H9 (cell line): Measurements from ENCODE around the gene HDAC6. TPM values are rescaled to one million over a fixed set of nuclear protein-coding genes. Genes with fewer than 3 reads are reported as not detected.

ENCODE experiments used
- DNase-seq: peaks from one replicate; pipeline ENCODE4 v3.0.0-alpha.2; 2017
- H2AFZ ChIP-seq: one replicate; pipeline ENCODE4 v1.6.1; 2013; ENCODE audit warnings: mild to moderate bottlenecking, low read length, control low read depth, moderate library complexity
- H2AK5ac ChIP-seq: 2 replicates; pipeline ENCODE4 v1.6.1; 2013; ENCODE audit warnings: low read length, control low read depth, mixed read lengths; ENCODE audit not compliant: insufficient read length
- H2BK120ac ChIP-seq: one replicate; pipeline ENCODE4 v1.6.1; 2013; ENCODE audit warnings: low read depth, mild to moderate bottlenecking, low read length, control low read depth, inconsistent platforms; ENCODE audit not compliant: poor library complexity, severe bottlenecking
- H2BK12ac ChIP-seq: 2 replicates; pipeline ENCODE4 v1.6.1; 2013; ENCODE audit warnings: low read length, control low read depth, mixed read lengths, low read depth; ENCODE audit not compliant: insufficient read length
- H2BK15ac ChIP-seq: 2 replicates; pipeline ENCODE4 v1.6.1; 2013; ENCODE audit warnings: low read depth, low read length, control low read depth
- H2BK20ac ChIP-seq: one replicate; pipeline ENCODE4 v1.6.1; 2013; ENCODE audit warnings: low read depth, mild to moderate bottlenecking, low read length, control low read depth, inconsistent platforms; ENCODE audit not compliant: poor library complexity, severe bottlenecking
- H2BK5ac ChIP-seq: 2 replicates; pipeline ENCODE4 v1.6.1; 2013; ENCODE audit warnings: low read length, control low read depth, mixed read lengths; ENCODE audit not compliant: insufficient read length
- H3K14ac ChIP-seq: 2 replicates; pipeline ENCODE4 v1.6.1; 2013; ENCODE audit warnings: low read length, control low read depth; ENCODE audit not compliant: insufficient read depth
- H3K18ac ChIP-seq: 2 replicates; pipeline ENCODE4 v1.6.1; 2013; ENCODE audit warnings: low read depth, mild to moderate bottlenecking, mixed read lengths, low read length, control low read depth; ENCODE audit not compliant: insufficient read length
- H3K23ac ChIP-seq: 2 replicates; pipeline ENCODE4 v1.6.1; 2013; ENCODE audit warnings: low read length, control low read depth, mixed read lengths, low read depth; ENCODE audit not compliant: insufficient read length
- H3K23me2 ChIP-seq: 2 replicates; pipeline ENCODE4 v1.6.1; 2013; ENCODE audit warnings: low read depth, mild to moderate bottlenecking, mixed read lengths, low read length, control low read depth; ENCODE audit not compliant: insufficient read length, poor library complexity, severe bottlenecking
- H3K27ac ChIP-seq: 2 replicates; pipeline ENCODE4 v1.5.1; 2013; ENCODE audit warnings: low read length, control low read depth, mixed read lengths, low read depth; ENCODE audit not compliant: insufficient read length
- H3K27me3 ChIP-seq: 2 replicates; pipeline ENCODE4 v1.6.1; 2013; ENCODE audit warnings: low read length, control low read depth, inconsistent platforms; ENCODE audit not compliant: insufficient read depth
- H3K4ac ChIP-seq: 2 replicates; pipeline ENCODE4 v1.6.1; 2013; ENCODE audit warnings: low read depth, mild to moderate bottlenecking, control low read depth, inconsistent platforms, low read length, moderate library complexity
- H3K4me1 ChIP-seq: 2 replicates; pipeline ENCODE4 v1.6.1; 2013; ENCODE audit warnings: low read length, control low read depth, inconsistent platforms; ENCODE audit not compliant: insufficient read depth
- H3K4me2 ChIP-seq: 2 replicates; pipeline ENCODE4 v1.6.1; 2013; ENCODE audit warnings: low read length, control low read depth, mixed read lengths; ENCODE audit not compliant: insufficient read length, insufficient read depth
- H3K56ac ChIP-seq: 2 replicates; pipeline ENCODE4 v1.6.1; 2013; ENCODE audit warnings: low read depth, mild to moderate bottlenecking, mixed read lengths, low read length, control low read depth; ENCODE audit not compliant: insufficient read length
- H3K79me1 ChIP-seq: 2 replicates; pipeline ENCODE4 v1.6.1; 2013; ENCODE audit warnings: low read depth, mild to moderate bottlenecking, moderate library complexity, low read length, control low read depth, inconsistent platforms; ENCODE audit not compliant: insufficient read depth, poor library complexity, severe bottlenecking
- H3K79me2 ChIP-seq: 2 replicates; pipeline ENCODE4 v1.6.1; 2013; ENCODE audit warnings: low read length, control low read depth, inconsistent platforms; ENCODE audit not compliant: insufficient read depth
- H3K9ac ChIP-seq: 2 replicates; pipeline ENCODE4 v1.6.1; 2013; ENCODE audit warnings: low read length, control low read depth, mixed read lengths; ENCODE audit not compliant: insufficient read length; ENCODE audit errors: extremely low read depth
- H3K9me3 ChIP-seq: one replicate; pipeline ENCODE4 v1.6.1; 2013; ENCODE audit warnings: low read depth, low read length, inconsistent platforms; ENCODE audit not compliant: control insufficient read depth
- H3T11ph ChIP-seq: one replicate; pipeline ENCODE4 v1.6.1; 2013; ENCODE audit warnings: mild to moderate bottlenecking, low read length, control low read depth, inconsistent platforms
- H4K20me1 ChIP-seq: one replicate; pipeline ENCODE4 v1.6.1; 2013; ENCODE audit not compliant: control insufficient read depth, insufficient read length, insufficient read depth
- H4K5ac ChIP-seq: 2 replicates; pipeline ENCODE4 v1.6.1; 2013; ENCODE audit warnings: low read depth, mild to moderate bottlenecking, mixed read lengths, low read length, control low read depth; ENCODE audit not compliant: insufficient read length
- H4K8ac ChIP-seq: replicated peaks from 2 replicates; pipeline ENCODE4 v1.6.1; 2013; ENCODE audit warnings: low read length, control low read depth, mixed read lengths, low read depth; ENCODE audit not compliant: insufficient read length
- H4K91ac ChIP-seq: 2 replicates; pipeline ENCODE4 v1.6.1; 2013; ENCODE audit warnings: low read depth, mild to moderate bottlenecking, moderate library complexity, mixed read lengths, low read length, control low read depth; ENCODE audit not compliant: insufficient read length
- H3K27ac Mint-ChIP-seq, 3 experiments: 2 replicates in 2 of 3; 3 replicates in 1 of 3; pipeline ENCODE4 v1.8.0; 2020 to 2021; ENCODE audit warnings: mixed read lengths in 3 of 3, mild to moderate bottlenecking in 1 of 3, moderate library complexity in 1 of 3
- H3K27me3 Mint-ChIP-seq: 2 replicates; pipeline ENCODE4 v1.8.0; 2021; ENCODE audit warnings: low read depth, mild to moderate bottlenecking, moderate library complexity, mixed read lengths
- H3K36me3 Mint-ChIP-seq, 3 experiments: 2 replicates in 2 of 3; 3 replicates in 1 of 3; pipeline ENCODE4 v1.8.0; 2020 to 2021; ENCODE audit warnings: low read depth in 3 of 3, mixed read lengths in 3 of 3; ENCODE audit not compliant: insufficient read depth in 1 of 3
- H3K4me1 Mint-ChIP-seq, 2 experiments: 2 replicates each; pipeline ENCODE4 v1.8.0; 2020; ENCODE audit warnings: mixed read lengths in 2 of 2
- H3K4me3 Mint-ChIP-seq, 2 experiments: 2 replicates in 1 of 2; 3 replicates in 1 of 2; pipeline ENCODE4 v1.8.0; 2020 to 2021; ENCODE audit warnings: mild to moderate bottlenecking in 2 of 2, mixed read lengths in 2 of 2, moderate library complexity in 1 of 2
- H3K9me3 Mint-ChIP-seq, 2 experiments: 2 replicates in 1 of 2; 3 replicates in 1 of 2; pipeline ENCODE4 v1.8.0; 2020; ENCODE audit warnings: mild to moderate bottlenecking in 2 of 2, mixed read lengths in 2 of 2, moderate library complexity in 1 of 2
- WGBS: extraction: QIAGEN DNeasy Blood & Tissue Kit; methylation state at CpG from one replicate; pipeline ENCODE4 v1.1.7; 2013; ENCODE audit warnings: missing lambda C conversion rate, low lambda C conversion rate, mixed read lengths; ENCODE audit not compliant: insufficient read length; ENCODE audit errors: extremely low coverage; 5-methylcytosine and 5-hydroxymethylcytosine counted together
- total RNA-seq: library from RNA; stranded (reverse); gene quantifications from 2 replicates; pipeline ENCODE4 v1.2.1, GENCODE V29; 2021
- TF ChIP-seq, protein P1 (sequence below): fragments of 200-600 bp; sonication (generic); conservative IDR thresholded peaks from 3 replicates; pipeline ENCODE4 v1.8.0; 2021; ENCODE audit warnings: antibody characterized with exemption, mild to moderate bottlenecking

Gene HDAC6
- total RNA-seq, 1 experiment from 2014 or later, result 52.8 TPM

DNA sequence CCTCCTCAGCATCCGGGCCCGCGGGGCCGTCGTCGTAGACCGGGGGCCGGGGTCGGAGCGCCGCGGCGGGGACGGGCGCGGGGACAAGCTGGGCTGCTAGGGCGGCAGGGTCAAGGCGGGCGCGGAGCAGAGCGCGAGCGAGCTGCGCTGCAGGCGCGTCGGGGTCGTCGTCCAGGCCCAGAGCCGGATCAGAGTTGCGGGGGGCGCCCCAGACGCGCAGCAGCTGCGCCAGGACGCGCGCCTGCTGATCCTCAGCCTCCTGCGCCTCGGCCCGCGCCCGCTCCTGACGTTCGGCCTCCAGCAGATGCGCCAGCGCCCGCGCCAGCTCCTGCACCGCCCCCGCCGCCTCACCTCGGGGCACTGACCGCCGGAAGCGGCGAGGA is 30.0 kb downstream of the HDAC6 start:
- H4K8ac ChIP-seq, result no peak overlapping the region
- Mint-ChIP-seq H3K4me3 (peak overlapping the region; percentile 34 to 69; a peak in 3 of 5 replicates), H3K27ac (no peak overlapping the region), H3K27me3 (peaks cover 66% of the 10 kb centered on the region), H3K9me3 (peaks cover 73 to 78% of the 10 kb centered on the region in 2 experiments), H3K4me1 (peaks cover 8 to 18% of the 10 kb centered on the region in 2 experiments), H3K36me3 (peaks cover 6 to 19% (median 6%) of the 10 kb centered on the region in 3 experiments)
- H3K79me1 ChIP-seq, result no peaks in the 10 kb centered on the region
- peaks cover 4% of the 10 kb centered on the region for H3K23me2 ChIP-seq
- H3K27ac ChIP-seq, result no peak overlapping the region
- no peak overlapping the region for H3T11ph ChIP-seq
- no peaks in the 10 kb centered on the region for H4K20me1 ChIP-seq
- H2BK15ac ChIP-seq, result no peak overlapping the region
- H3K14ac ChIP-seq, result no peak overlapping the region; the same call in 1 of the 2 replicates
- H3K23ac ChIP-seq, result no peak overlapping the region
- H3K4me1 ChIP-seq, result no peaks in the 10 kb centered on the region
- H2AK5ac ChIP-seq, result no peak overlapping the region
- peaks cover 22% of the 10 kb centered on the region for H3K9me3 ChIP-seq
- no peak overlapping the region for H2BK5ac ChIP-seq
- no peak overlapping the region for H3K9ac ChIP-seq
- TF ChIP-seq, protein P1, sequence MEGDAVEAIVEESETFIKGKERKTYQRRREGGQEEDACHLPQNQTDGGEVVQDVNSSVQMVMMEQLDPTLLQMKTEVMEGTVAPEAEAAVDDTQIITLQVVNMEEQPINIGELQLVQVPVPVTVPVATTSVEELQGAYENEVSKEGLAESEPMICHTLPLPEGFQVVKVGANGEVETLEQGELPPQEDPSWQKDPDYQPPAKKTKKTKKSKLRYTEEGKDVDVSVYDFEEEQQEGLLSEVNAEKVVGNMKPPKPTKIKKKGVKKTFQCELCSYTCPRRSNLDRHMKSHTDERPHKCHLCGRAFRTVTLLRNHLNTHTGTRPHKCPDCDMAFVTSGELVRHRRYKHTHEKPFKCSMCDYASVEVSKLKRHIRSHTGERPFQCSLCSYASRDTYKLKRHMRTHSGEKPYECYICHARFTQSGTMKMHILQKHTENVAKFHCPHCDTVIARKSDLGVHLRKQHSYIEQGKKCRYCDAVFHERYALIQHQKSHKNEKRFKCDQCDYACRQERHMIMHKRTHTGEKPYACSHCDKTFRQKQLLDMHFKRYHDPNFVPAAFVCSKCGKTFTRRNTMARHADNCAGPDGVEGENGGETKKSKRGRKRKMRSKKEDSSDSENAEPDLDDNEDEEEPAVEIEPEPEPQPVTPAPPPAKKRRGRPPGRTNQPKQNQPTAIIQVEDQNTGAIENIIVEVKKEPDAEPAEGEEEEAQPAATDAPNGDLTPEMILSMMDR, result no peak
- H3K18ac ChIP-seq, result no peak overlapping the region
- no peak overlapping the region for H2BK12ac ChIP-seq
- H3K4me2 ChIP-seq, result peak overlapping the region; percentile 45
- DNase-seq, result peak; percentile 33
- no peak overlapping the region for H4K91ac ChIP-seq
- H4K5ac ChIP-seq, result no peak overlapping the region
- no peak overlapping the region for H3K56ac ChIP-seq
- H2BK20ac ChIP-seq, result no peak overlapping the region
- H3K27me3 ChIP-seq, result peaks cover 12% of the 10 kb centered on the region
- H3K79me2 ChIP-seq, result no peaks in the 10 kb centered on the region
- no peak overlapping the region for H3K4ac ChIP-seq
- no CpG with 5 or more reads among the region's 57 CpGs for WGBS
- H2AFZ ChIP-seq, result no peak overlapping the region
- no peak overlapping the region for H2BK120ac ChIP-seq
